Measurements from ENCODE around the gene METTL26. TPM values are rescaled to one million over a fixed set of nuclear protein-coding genes. Genes with fewer than 3 reads are reported as not detected.

Gene METTL26
- total and polyA plus RNA-seq, 9 of the 15 experiments (the other 6 are each of a cell fraction or from before 2014, with no cell fraction given) = 7.3 to 262 (median 80.9) TPM

DNA sequence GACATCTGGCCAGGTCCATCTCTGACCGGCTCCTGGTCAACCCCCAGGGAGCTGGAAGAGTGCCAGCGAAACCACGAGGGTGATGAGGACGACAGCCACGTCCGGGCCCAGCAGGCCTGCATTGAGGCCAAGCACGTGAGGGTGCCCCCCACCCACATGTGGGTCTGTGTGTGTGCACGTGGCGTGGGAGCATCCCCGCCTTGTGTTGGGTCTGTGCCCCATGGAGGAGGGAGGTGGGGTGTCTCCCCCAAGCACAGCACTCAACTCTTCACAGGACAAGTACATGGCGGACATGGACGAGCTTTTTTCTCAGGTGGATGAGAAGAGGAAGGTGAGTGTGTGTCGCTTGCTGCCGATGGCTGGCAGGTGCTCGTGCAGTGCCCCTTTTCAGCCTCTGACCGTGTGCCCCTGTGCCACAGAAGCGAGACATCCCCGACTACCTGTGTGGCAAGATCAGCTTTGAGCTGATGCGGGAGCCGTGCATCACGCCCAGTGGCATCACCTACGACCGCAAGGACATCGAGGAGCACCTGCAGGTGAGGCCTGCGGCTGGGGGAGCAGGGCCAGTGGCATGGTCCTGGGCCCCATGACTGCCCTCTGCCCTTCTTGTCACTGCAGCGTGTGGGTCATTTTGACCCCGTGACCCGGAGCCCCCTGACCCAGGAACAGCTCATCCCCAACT is 45.8 kb upstream of the METTL26 start (continued):
- TF ChIP-seq, protein P1, sequence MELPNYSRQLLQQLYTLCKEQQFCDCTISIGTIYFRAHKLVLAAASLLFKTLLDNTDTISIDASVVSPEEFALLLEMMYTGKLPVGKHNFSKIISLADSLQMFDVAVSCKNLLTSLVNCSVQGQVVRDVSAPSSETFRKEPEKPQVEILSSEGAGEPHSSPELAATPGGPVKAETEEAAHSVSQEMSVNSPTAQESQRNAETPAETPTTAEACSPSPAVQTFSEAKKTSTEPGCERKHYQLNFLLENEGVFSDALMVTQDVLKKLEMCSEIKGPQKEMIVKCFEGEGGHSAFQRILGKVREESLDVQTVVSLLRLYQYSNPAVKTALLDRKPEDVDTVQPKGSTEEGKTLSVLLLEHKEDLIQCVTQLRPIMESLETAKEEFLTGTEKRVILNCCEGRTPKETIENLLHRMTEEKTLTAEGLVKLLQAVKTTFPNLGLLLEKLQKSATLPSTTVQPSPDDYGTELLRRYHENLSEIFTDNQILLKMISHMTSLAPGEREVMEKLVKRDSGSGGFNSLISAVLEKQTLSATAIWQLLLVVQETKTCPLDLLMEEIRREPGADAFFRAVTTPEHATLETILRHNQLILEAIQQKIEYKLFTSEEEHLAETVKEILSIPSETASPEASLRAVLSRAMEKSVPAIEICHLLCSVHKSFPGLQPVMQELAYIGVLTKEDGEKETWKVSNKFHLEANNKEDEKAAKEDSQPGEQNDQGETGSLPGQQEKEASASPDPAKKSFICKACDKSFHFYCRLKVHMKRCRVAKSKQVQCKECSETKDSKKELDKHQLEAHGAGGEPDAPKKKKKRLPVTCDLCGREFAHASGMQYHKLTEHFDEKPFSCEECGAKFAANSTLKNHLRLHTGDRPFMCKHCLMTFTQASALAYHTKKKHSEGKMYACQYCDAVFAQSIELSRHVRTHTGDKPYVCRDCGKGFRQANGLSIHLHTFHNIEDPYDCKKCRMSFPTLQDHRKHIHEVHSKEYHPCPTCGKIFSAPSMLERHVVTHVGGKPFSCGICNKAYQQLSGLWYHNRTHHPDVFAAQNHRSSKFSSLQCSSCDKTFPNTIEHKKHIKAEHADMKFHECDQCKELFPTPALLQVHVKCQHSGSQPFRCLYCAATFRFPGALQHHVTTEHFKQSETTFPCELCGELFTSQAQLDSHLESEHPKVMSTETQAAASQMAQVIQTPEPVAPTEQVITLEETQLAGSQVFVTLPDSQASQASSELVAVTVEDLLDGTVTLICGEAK (IDR thresholded peaks at IDR 0.05) = no peak
- TF ChIP-seq, protein P1 (CRISPR knock-in tag; IDR thresholded peaks at IDR 0.05) = no peak
- TF ChIP-seq CCNT2 (IDR thresholded peaks at IDR 0.05; ENCODE audit: borderline replicate concordance, extremely low read depth, insufficient read length, low read depth, low read length) (peak; percentile 19), RFX5 (IDR thresholded peaks at IDR 0.05; ENCODE audit: low read depth, low read length) (no peak), PRPF4 (IDR thresholded peaks at IDR 0.05; ENCODE audit: insufficient read depth, low read depth, low read length, poor library complexity, severe bottlenecking) (no peak), SMARCC2 (IDR thresholded peaks at IDR 0.05; ENCODE audit: low read depth) (no peak), SAP30 (IDR thresholded peaks at IDR 0.05; ENCODE audit: borderline replicate concordance, insufficient read depth, low read depth, low read length, poor library complexity, severe bottlenecking) (no peak), ZNF197 (CRISPR knock-in tag; IDR thresholded peaks at IDR 0.05; ENCODE audit: low read depth) (no peak), ZNF311 (CRISPR knock-in tag; IDR thresholded peaks at IDR 0.05) (no peak), POLR3G (IDR thresholded peaks at IDR 0.05; ENCODE audit: extremely low read depth, insufficient read length, insufficient replicate concordance) (no peak)
- TF ChIP-seq, protein P2, sequence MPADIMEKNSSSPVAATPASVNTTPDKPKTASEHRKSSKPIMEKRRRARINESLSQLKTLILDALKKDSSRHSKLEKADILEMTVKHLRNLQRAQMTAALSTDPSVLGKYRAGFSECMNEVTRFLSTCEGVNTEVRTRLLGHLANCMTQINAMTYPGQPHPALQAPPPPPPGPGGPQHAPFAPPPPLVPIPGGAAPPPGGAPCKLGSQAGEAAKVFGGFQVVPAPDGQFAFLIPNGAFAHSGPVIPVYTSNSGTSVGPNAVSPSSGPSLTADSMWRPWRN (IDR thresholded peaks at IDR 0.05; ENCODE audit: low read depth) = no peak
- TF ChIP-seq, protein P3, sequence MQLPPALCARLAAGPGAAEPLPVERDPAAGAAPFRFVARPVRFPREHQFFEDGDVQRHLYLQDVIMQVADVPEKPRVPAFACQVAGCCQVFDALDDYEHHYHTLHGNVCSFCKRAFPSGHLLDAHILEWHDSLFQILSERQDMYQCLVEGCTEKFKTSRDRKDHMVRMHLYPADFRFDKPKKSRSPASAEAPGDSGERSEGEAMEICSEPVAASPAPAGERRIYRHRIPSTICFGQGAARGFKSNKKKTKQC (CRISPR knock-in tag; IDR thresholded peaks at IDR 0.05) = 0 out of 2 replicates have a peak, but pooled peaks have one; percentile 56
- TF ChIP-seq, protein P4, sequence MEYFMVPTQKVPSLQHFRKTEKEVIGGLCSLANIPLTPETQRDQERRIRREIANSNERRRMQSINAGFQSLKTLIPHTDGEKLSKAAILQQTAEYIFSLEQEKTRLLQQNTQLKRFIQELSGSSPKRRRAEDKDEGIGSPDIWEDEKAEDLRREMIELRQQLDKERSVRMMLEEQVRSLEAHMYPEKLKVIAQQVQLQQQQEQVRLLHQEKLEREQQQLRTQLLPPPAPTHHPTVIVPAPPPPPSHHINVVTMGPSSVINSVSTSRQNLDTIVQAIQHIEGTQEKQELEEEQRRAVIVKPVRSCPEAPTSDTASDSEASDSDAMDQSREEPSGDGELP (CRISPR knock-in tag; IDR thresholded peaks at IDR 0.05; ENCODE audit: borderline replicate concordance) = peak; percentile 72; the same call in 1 of the 2 replicates
